ENCODE measurements around the gene CELF5. TPM values are rescaled to one million over a fixed set of nuclear protein-coding genes. Genes with fewer than 3 reads are reported as not detected.
"Not testable (repeated sequence)": the region's sequence is repeated elsewhere in the genome, so short reads cannot be mapped to it uniquely, and the experiment has no call there.

CELF5 gene
- total RNA-seq, 1 donor from 2014 or later = 0.18 TPM

GRCh38 chr19:3300566-3300965 lies 76.1 kb downstream of the CELF5 start:
- DNase-seq (ENCODE audit: low spot score); intact Hi-C loops (cut with DNase I); ATAC-seq: not testable (repeated sequence)

DNA sequence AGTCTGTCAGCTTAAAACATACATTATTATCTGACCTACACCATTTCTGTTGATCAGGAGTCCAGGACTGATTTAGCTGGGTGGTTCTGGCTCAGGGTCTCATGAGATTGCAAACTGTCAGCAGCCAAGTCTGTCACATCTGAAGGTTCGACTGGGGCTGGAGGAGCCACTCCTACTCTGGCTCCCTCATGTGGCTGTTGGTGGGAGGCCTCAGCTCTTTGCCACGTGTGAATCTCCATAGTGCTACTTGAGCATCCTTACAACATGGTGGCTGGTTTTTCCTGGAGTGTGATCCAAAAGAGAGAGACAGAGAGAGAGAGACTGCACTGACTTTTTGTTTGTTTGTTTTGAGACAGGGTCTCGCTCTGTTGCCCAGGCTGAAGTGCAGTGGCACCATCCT lies 78.3 kb downstream of the CELF5 start:
- DNase-seq (ENCODE audit: low spot score) = no peak
- intact Hi-C loops (cut with DNase I) = no loop called here

GRCh38 chr19:3304871-3305423 lies 80.5 kb downstream of the CELF5 start:
- peak; percentile 76 for ATAC-seq
- peak; percentile 89 for DNase-seq (ENCODE audit: low spot score)
- intact Hi-C loops (cut with DNase I) = no loop called here

More for the DNA sequence above, 78.3 kb downstream of the CELF5 start:
- no peak for ATAC-seq

DNA sequence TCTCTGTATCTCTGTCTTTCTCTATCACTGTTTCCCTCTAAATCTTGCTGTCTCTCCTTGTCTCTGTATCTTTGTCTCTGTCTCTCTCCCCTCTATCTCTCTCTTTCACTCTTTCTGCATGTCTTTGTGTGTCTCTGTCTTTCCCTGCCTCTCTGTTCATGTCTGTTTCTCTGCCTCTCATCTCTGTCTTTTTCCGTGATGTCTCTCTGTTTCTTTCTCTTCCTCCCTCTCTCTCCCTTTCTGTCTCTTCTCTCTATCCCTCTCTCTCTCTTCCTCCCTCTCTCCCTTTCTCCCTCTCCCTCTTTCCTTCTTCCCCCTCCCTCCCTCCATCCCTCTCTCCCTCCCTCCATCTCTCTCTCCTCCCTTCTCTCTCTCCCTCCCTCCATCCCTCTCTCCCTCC lies 85.3 kb downstream of the CELF5 start:
- ATAC-seq (no peak), DNase-seq (ENCODE audit: low spot score) (no peak)
- intact Hi-C loops (cut with DNase I) = no loop called here

GRCh38 chr19:3310280-3310679 lies 85.8 kb downstream of the CELF5 start:
- no peak for ATAC-seq
- no peak for DNase-seq (ENCODE audit: low spot score)
- intact Hi-C loops (cut with DNase I) = no loop called here

DNA sequence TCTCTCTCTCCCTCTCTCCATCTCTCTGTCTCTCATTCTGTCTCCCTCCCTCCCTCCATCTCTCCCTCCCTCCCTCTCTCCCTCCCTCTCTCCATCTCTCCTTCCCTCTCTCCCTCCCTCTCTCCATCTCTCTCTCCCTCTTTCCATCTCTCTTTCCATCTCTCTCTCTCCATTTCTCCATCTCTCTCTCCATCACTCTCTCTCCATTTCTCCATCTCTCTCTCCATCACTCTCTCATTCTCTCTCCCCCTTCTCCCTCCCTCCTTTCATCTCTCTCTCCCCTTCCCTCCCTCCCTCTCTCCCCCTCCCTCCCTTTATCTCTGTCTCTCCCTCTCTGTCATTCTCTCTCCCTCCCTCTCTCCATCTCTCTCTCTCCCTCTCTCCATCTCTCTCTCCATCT lies 86.2 kb downstream of the CELF5 start:
- intact Hi-C loops (cut with DNase I) = no loop called here
- no peak for ATAC-seq
- DNase-seq (ENCODE audit: low spot score) = no peak

DNA sequence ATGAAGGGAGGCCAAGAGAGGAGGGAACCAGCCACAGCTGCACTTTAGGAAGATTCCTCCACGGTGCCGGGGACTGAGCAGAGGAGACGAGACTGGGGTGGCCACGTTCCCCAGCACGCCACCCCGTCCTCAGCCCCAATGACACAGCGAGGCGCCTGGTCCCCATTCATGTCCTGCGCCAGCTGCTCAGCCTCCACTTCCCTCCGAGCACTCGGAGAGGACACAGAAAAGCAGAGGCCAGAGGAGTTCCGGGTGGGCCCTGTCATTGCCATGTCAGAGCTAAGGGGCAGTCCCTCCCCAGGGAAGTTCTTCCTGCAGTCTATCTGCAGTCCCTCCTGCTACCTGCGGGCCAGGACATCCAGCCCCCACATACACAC lies 88.7 kb downstream of the CELF5 start:
- no peak for DNase-seq (ENCODE audit: low spot score)
- intact Hi-C loops (cut with DNase I) = no loop called here
- no peak for ATAC-seq

GRCh38 chr19:3314962-3315675 lies 90.7 kb downstream of the CELF5 start:
- ATAC-seq (no peak), DNase-seq (ENCODE audit: low spot score) (no peak)
- intact Hi-C loops (cut with DNase I) = no loop called here

DNA sequence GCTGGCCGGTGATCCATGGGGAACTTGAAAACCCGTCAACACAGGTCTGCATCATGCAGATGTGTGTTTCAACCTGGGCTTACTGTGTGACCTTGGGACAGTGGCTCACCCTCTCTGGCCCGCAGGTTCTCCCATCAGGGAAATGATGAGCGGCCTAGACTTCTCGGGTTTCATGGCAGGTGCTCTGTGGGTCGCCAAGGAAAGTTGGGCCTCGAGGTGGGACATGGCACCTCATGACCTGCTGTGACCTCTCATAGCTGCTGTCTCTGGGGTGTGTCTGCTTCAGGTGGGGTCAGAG lies 91.2 kb downstream of the CELF5 start:
- intact Hi-C loops (cut with DNase I) = no loop called here
- no peak for DNase-seq (ENCODE audit: low spot score)
- no peak for ATAC-seq

DNA sequence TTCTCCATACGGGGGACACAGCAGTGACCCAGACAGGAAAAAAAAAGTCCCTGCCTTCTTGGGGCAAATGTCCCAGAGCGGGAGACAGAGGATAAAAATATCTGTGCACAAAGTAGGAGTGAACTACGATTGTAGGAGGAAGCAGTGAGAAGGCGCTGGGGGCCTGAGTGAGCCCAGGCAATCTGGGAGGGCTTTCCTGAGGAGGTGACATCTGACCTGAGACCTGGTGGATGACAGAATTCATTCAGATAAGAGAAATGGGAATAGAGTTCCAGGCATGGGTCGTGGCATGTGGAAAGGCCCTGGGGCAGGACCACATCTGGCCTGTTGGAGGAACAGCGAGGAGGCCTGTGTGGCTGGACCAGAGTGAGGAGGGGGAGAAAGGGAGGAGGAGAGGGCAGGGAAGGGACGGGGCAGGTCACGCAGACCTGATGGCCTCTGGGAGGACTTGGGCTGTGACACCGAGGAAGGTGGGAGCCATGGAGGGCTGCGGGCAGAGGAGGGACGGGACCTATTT lies 91.7 kb downstream of the CELF5 start:
- no peak for DNase-seq (ENCODE audit: low spot score)
- intact Hi-C loops (cut with DNase I) = no loop called here
- ATAC-seq = no peak

DNA sequence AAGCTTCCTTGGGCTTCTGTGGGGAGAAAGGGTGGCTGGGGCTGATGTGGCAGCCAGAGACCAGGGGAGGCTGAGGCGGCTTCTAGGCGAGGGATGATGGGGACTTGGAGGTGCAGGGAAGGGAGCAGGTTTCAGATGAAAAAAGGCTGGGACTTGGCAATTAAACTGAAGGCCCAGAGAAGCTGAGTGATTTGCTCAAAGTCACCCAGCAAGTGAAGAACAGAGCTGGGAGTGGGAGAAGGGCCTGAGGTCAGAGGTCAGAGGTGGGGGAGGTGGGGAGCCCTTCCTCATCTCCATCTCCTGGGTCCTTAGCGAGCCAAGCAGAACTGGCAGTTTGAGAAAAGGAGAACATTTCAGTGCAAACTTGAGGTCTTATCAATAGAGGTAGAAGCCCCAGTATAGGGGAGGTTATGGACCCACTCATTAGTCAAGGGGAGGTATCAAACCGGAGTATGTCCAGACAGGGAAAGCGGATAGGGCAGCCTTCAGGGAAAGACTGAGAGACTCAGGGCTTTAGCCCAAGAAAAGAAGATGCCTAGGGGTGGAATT lies 92.3 kb downstream of the CELF5 start:
- intact Hi-C loops (cut with DNase I) = no loop called here
- ATAC-seq (no peak), DNase-seq (ENCODE audit: low spot score) (no peak)

GRCh38 chr19:3319643-3320353 lies 95.3 kb downstream of the CELF5 start:
- no peak for DNase-seq (ENCODE audit: low spot score)
- no peak for ATAC-seq
- intact Hi-C loops (cut with DNase I) = loop anchor here (5.0 kb wide), 1 partner anchor 153 kb away; no protein-coding TSS in a partner anchor

- ATAC-seq (no peak), DNase-seq (ENCODE audit: low spot score) (no peak)
- intact Hi-C loops (cut with DNase I) = loop anchor here (5.0 kb wide), 1 partner anchor 152 kb away; no protein-coding TSS in a partner anchor
Measured at GRCh38 chr19:3320354-3320670, 95.9 kb downstream of the CELF5 start.

DNA sequence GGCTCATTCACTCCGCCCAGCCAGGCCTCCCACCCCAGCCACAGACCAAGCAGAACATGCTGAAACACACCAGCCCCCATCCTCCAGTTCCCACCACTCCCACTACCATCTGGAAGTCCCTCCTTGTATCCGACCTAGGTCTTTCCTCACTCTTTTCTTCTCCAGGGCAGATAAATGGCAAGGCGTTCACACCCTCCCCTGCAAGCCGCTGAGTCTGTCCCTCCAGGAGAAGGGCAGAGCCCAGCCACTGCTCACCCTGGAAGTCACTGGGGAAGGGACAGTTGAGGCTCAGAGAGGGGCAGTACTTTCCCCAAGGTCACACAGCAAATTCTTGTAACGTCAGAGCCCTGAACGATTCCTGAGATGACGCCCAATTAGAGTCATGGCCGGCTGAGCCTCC lies 96.4 kb downstream of the CELF5 start:
- no peak for DNase-seq (ENCODE audit: low spot score)

GRCh38 chr19:3321696-3322095 lies 97.2 kb downstream of the CELF5 start:
- ATAC-seq (no peak), DNase-seq (ENCODE audit: low spot score) (no peak)
- intact Hi-C loops (cut with DNase I) = loop anchor here (5.0 kb wide), 1 partner anchor 151 kb away; no protein-coding TSS in a partner anchor

More for the DNA sequence above, 96.4 kb downstream of the CELF5 start:
- intact Hi-C loops (cut with DNase I) = loop anchor here (5.0 kb wide), 1 partner anchor 151 kb away; no protein-coding TSS in a partner anchor
- no peak for ATAC-seq

- DNase-seq (ENCODE audit: low spot score) (no peak), ATAC-seq (no peak)
- intact Hi-C loops (cut with DNase I) = loop anchor here (5.0 kb wide), 1 partner anchor 150 kb away; no protein-coding TSS in a partner anchor
Measured at GRCh38 chr19:3322199-3322978, 97.9 kb downstream of the CELF5 start.

GRCh38 chr19:3323026-3323425 lies 98.6 kb downstream of the CELF5 start:
- DNase-seq (ENCODE audit: low spot score) = no peak
- ATAC-seq = no peak
- intact Hi-C loops (cut with DNase I) = loop anchor here (5.0 kb wide), 1 partner anchor 149 kb away; no protein-coding TSS in a partner anchor

- DNase-seq (ENCODE audit: low spot score) (no peak), ATAC-seq (no peak)
- intact Hi-C loops (cut with DNase I) = loop anchor here (5.0 kb wide), 1 partner anchor 149 kb away; no protein-coding TSS in a partner anchor
Measured at GRCh38 chr19:3323658-3324057, 99.2 kb downstream of the CELF5 start.

DNA sequence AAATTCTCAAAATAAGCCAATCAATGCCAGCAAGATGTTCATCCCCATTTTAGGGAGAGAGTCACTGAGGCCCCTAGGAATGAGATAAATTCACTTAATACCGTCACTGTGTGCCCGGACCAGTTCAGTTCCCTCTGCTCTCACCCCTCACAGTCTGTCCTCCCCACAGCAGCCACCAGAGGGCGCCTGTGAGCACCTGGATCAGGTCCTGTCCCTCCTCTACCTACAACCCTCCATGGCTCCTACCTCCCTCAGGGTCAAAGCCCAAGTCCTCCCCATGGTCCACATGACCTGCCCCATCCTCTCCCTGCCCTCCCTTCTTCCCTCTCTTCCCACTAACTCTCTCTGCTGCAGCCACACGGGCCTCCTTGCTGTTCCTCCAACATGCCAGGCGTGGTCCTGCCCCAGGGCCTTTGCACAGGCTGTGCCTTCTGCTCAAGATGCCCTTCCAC lies 100.0 kb downstream of the CELF5 start:
- intact Hi-C loops (cut with DNase I) = loop anchor here (5.0 kb wide), 1 partner anchor 148 kb away; no protein-coding TSS in a partner anchor
- peak; percentile 49 for ATAC-seq
- peak; percentile 78 for DNase-seq (ENCODE audit: low spot score)
